H1 (cell line): Measurements from ENCODE around the gene PREX1. TPM values are rescaled to one million over a fixed set of nuclear protein-coding genes. Genes with fewer than 3 reads are reported as not detected.

Source experiments
- CTCF ChIA-PET: fragments of 300-600 bp; sonication (Branson Sonifier 250); formaldehyde crosslinking; loops from one replicate; lab custom pipeline; 2021; ENCODE audit not compliant: partially characterized antibody; lab: Charles Lee
- POLR2A ChIA-PET: fragments of 300-600 bp; sonication (Branson Sonifier 250); formaldehyde crosslinking; loops from one replicate; lab custom pipeline; 2021; ENCODE audit warnings: inconsistent platforms; ENCODE audit not compliant: partially characterized antibody; lab: Charles Lee
- DNase-seq, 2 experiments: peaks; one replicate each; pipeline versions ENCODE4 v3.0.0 to v3.0.0-alpha.2; 2010 to 2022; ENCODE audit warnings: low spot score in 2 of 2, low read depth in 1 of 2, mixed read lengths in 1 of 2
- FAIRE-seq: peaks from 2 replicates; lab custom pipeline; 2011; peaks lifted over from hg19 to GRCh38; lab: Jason Lieb, UNC
- H2AFZ ChIP-seq: 2 replicates; pipeline ENCODE4 v1.8.1; 2012; ENCODE audit warnings: low read length, inconsistent platforms
- H2AK5ac ChIP-seq: 2 replicates; pipeline ENCODE4 v1.6.1; 2013; ENCODE audit warnings: low read depth, low read length
- H2BK120ac ChIP-seq: replicated peaks from 2 replicates; pipeline ENCODE3; 2013; ENCODE audit warnings: low read depth, low read length, inconsistent platforms
- H2BK12ac ChIP-seq: 2 replicates; pipeline ENCODE4 v1.6.1; 2013; ENCODE audit warnings: low read depth, low read length
- H2BK15ac ChIP-seq: 2 replicates; pipeline ENCODE4 v1.6.1; 2013; ENCODE audit warnings: low read length
- H2BK20ac ChIP-seq: 2 replicates; pipeline ENCODE4 v1.6.1; 2013; ENCODE audit warnings: low read length
- H2BK5ac ChIP-seq: 2 replicates; pipeline ENCODE4 v1.6.1; 2013; ENCODE audit warnings: low read depth, low read length
- H3K14ac ChIP-seq: 2 replicates; pipeline ENCODE4 v1.6.1; 2013; ENCODE audit warnings: inconsistent platforms; ENCODE audit not compliant: insufficient read length
- H3K18ac ChIP-seq: 2 replicates; pipeline ENCODE4 v1.6.1; 2013; ENCODE audit warnings: low read length; ENCODE audit errors: extremely low read depth
- H3K23ac ChIP-seq: 2 replicates; pipeline ENCODE4 v1.6.1; 2013; ENCODE audit warnings: inconsistent platforms; ENCODE audit not compliant: insufficient read length
- H3K23me2 ChIP-seq: 2 replicates; pipeline ENCODE4 v1.6.1; 2013; ENCODE audit warnings: low read depth, low read length
- H3K27ac ChIP-seq: 2 replicates; pipeline ENCODE4 v1.6.1; 2011; ENCODE audit warnings: low read depth, low read length, inconsistent platforms
- H3K27me3 ChIP-seq, 4 experiments: replicated peaks in 1 of 4; 1 replicate in 1 of 4; 2 replicates in 3 of 4; pipeline versions ENCODE4 v1.6.1 to v1.8.1; 2011 to 2013; ENCODE audit warnings: low read length in 3 of 4, mild to moderate bottlenecking in 3 of 4, inconsistent platforms in 2 of 4, mixed read lengths in 2 of 4, moderate library complexity in 1 of 4; ENCODE audit not compliant: control insufficient read depth in 3 of 4, insufficient read depth in 3 of 4; ENCODE audit errors: extremely low read depth in 1 of 4
- H3K36me3 ChIP-seq, 4 experiments: 2 replicates each; pipeline versions ENCODE4 v1.6.1 to v1.8.1; 2011 to 2013; ENCODE audit warnings: mild to moderate bottlenecking in 4 of 4, low read length in 3 of 4, moderate library complexity in 2 of 4, control low read depth in 1 of 4, inconsistent platforms in 1 of 4; ENCODE audit not compliant: insufficient read depth in 4 of 4, control insufficient read depth in 2 of 4
- H3K4ac ChIP-seq: replicated peaks from 2 replicates; pipeline ENCODE3; 2013; ENCODE audit warnings: low read length, low read depth, mixed read lengths, inconsistent platforms; ENCODE audit not compliant: insufficient read length
- H3K4me1 ChIP-seq, 4 experiments: replicated peaks in 1 of 4; 1 replicate in 1 of 4; 2 replicates in 3 of 4; pipeline versions ENCODE4 v1.6.1 to v1.8.1; 2011 to 2013; ENCODE audit warnings: low read length in 3 of 4, inconsistent platforms in 2 of 4, mixed read lengths in 1 of 4; ENCODE audit not compliant: insufficient read depth in 4 of 4, control insufficient read depth in 3 of 4
- H3K4me2 ChIP-seq, 2 experiments: 2 replicates each; pipeline versions ENCODE4 v1.6.1 to v1.8.1; 2011 to 2013; ENCODE audit warnings: low read depth in 2 of 2, low read length in 2 of 2, control low read depth in 1 of 2, inconsistent platforms in 1 of 2, mild to moderate bottlenecking in 1 of 2; ENCODE audit not compliant: insufficient read depth in 1 of 2
- H3K4me3 ChIP-seq, 4 experiments: fragments of 200-600, 300-600 bp in 1 of 4; sonication (generic), shearing (Covaris generic), sonication (Bioruptor Twin) in 1 of 4; 2 replicates each; pipeline versions ENCODE4 v1.5.1 to v1.8.1; 2011 to 2016; ENCODE audit warnings: low read length in 4 of 4, low read depth in 3 of 4, control low read depth in 2 of 4, inconsistent platforms in 2 of 4, mild to moderate bottlenecking in 2 of 4, mixed read lengths in 1 of 4, moderate library complexity in 1 of 4; ENCODE audit not compliant: insufficient read depth in 2 of 4; ENCODE audit errors: extremely low read depth in 1 of 4
- H3K56ac ChIP-seq: replicated peaks from 2 replicates; pipeline ENCODE3; 2013; ENCODE audit warnings: low read depth, mild to moderate bottlenecking, mixed read lengths, low read length, inconsistent platforms; ENCODE audit not compliant: insufficient read length
- H3K79me1 ChIP-seq: 2 replicates; pipeline ENCODE4 v1.6.1; 2013; ENCODE audit warnings: low read depth, low read length, control low read depth
- H3K79me2 ChIP-seq, 2 experiments: 2 replicates each; pipeline versions ENCODE4 v1.6.1 to v1.8.1; 2012 to 2013; ENCODE audit warnings: low read length in 2 of 2, mild to moderate bottlenecking in 2 of 2, inconsistent platforms in 1 of 2; ENCODE audit not compliant: insufficient read depth in 2 of 2, control insufficient read depth in 1 of 2
- H3K9ac ChIP-seq, 4 experiments: replicated peaks in 1 of 4; 1 replicate in 1 of 4; 2 replicates in 3 of 4; pipeline versions ENCODE4 v1.6.1 to v1.8.1; 2011 to 2013; ENCODE audit warnings: low read depth in 3 of 4, low read length in 3 of 4, control low read depth in 2 of 4, mild to moderate bottlenecking in 2 of 4, moderate library complexity in 2 of 4, inconsistent platforms in 1 of 4; ENCODE audit errors: extremely low read depth in 1 of 4
- H3K9me3 ChIP-seq, 2 experiments: 2 replicates each; pipeline versions ENCODE4 v1.6.1 to v1.8.1; 2012 to 2013; ENCODE audit warnings: mild to moderate bottlenecking in 2 of 2, moderate library complexity in 2 of 2, control low read depth in 1 of 2, inconsistent platforms in 1 of 2, low read depth in 1 of 2, low read length in 1 of 2, mixed read lengths in 1 of 2; ENCODE audit not compliant: insufficient read depth in 2 of 2
- H4K20me1 ChIP-seq, 2 experiments: replicated peaks in 1 of 2; 2 replicates each; pipeline versions ENCODE3 to v1.8.1; 2011 to 2013; ENCODE audit warnings: inconsistent platforms in 2 of 2, low read length in 2 of 2, mild to moderate bottlenecking in 1 of 2; ENCODE audit not compliant: insufficient read depth in 2 of 2, control insufficient read depth in 1 of 2
- H4K5ac ChIP-seq: 2 replicates; pipeline ENCODE4 v1.6.1; 2013; ENCODE audit warnings: low read length, low read depth, mixed read lengths, inconsistent platforms; ENCODE audit not compliant: insufficient read length
- H4K8ac ChIP-seq: 2 replicates; pipeline ENCODE4 v1.8.0; 2013; ENCODE audit warnings: mild to moderate bottlenecking, moderate library complexity, low read length, inconsistent platforms; ENCODE audit not compliant: insufficient read depth; ENCODE audit errors: extremely low read depth
- H4K91ac ChIP-seq: replicated peaks from 2 replicates; pipeline ENCODE3; 2013; ENCODE audit warnings: low read length, mixed read lengths, inconsistent platforms; ENCODE audit not compliant: insufficient read length
- TBP ChIP-seq: IDR thresholded peaks from 2 replicates; pipeline ENCODE4 v1.6.1; 2011; ENCODE audit warnings: low read depth, low read length, improper control_type of control experiment
- WGBS, 2 experiments: shearing (Covaris generic) in 1 of 2; methylation state at CpG; one replicate each; pipeline versions ENCODE4 v1.1.6 to v1.1.7; 2013 to 2015; ENCODE audit warnings: low lambda C conversion rate in 2 of 2, mixed read lengths in 2 of 2, inconsistent platforms in 1 of 2, low coverage in 1 of 2, missing lambda C conversion rate in 1 of 2; ENCODE audit not compliant: insufficient replicate concordance in 2 of 2, insufficient coverage in 1 of 2, insufficient read length in 1 of 2; ENCODE audit errors: extremely low coverage in 1 of 2, missing lambda C conversion rate in 1 of 2; 5-methylcytosine and 5-hydroxymethylcytosine counted together
- polyA plus RNA-seq, 7 experiments: library from polyadenylated mRNA; depleted of rRNA in 3 of 7; stranded (reverse) in 5 of 7; unstranded in 2 of 7; fragments of >200 nt in 5 of 7; fragments of 200-250 nt in 2 of 7; gene quantifications; 1 replicate in 5 of 7; 2 replicates in 1 of 7; 4 replicates in 1 of 7; pipeline versions ENCODE4 v1.2.1 to v1.2.3, GENCODE V29; 2011 to 2013; ENCODE audit warnings: missing spikeins in 2 of 7, mixed read lengths in 2 of 7
- total RNA-seq: library from RNA; stranded (reverse); fragmentation: NEBNext Ultra II Directional; extraction: Animal tissue kit (Norgen Biotek cat#: 25700); gene quantifications from 2 replicates; pipeline ENCODE4 v1.2.1, GENCODE V29; 2021

The PREX1 gene
- total and polyA plus RNA-seq, 2 of the 8 experiments (the other 6 are each of a cell fraction or from before 2014, with no cell fraction given), result 10.7 to 12.8 TPM

GRCh38 chr20:48830826-48831318, 3.1 kb upstream of the PREX1 start:
- no peaks in the 10 kb centered on the region for H3K36me3 ChIP-seq
- H3K56ac ChIP-seq, result no peak overlapping the region
- POLR2A ChIA-PET, result interaction anchor here (0.9 kb wide), 1 partner anchor 10 kb away, joined by 3 read pairs; no protein-coding TSS in a partner anchor
- H3K4me2 ChIP-seq, result no peak overlapping the region
- no peak overlapping the region for H3K23ac ChIP-seq
- H3K79me1 ChIP-seq, result no peaks in the 10 kb centered on the region
- H4K5ac ChIP-seq, result no peak overlapping the region
- peaks cover 9% of the 10 kb centered on the region; the same call in 1 of the 2 replicates for H3K23me2 ChIP-seq
- no peak overlapping the region for H3K4me3 ChIP-seq
- H2BK5ac ChIP-seq, result no peak overlapping the region
- H2BK20ac ChIP-seq, result no peak overlapping the region
- H4K20me1 ChIP-seq, result no peaks in the 10 kb centered on the region
- H4K91ac ChIP-seq, result no peak overlapping the region
- FAIRE-seq (no peak), DNase-seq (no peak)
- no peak overlapping the region for H3K9ac ChIP-seq
- H3K4ac ChIP-seq, result no peak overlapping the region
- no peak overlapping the region for H3K14ac ChIP-seq
- CTCF ChIA-PET, result interaction anchor here (0.9 to 3.0 kb wide), 3 partner anchors 17 to 174 kb away, joined by 3 to 29 read pairs (median 4); no protein-coding TSS in a partner anchor
- H3K9me3 ChIP-seq, result no peaks in the 10 kb centered on the region
- H3K79me2 ChIP-seq, result no peaks in the 10 kb centered on the region
- H2BK15ac ChIP-seq, result no peak overlapping the region
- 92% methylated on average over 3 of the region's 3 CpGs; no CpG with 5 or more reads in 1 of the 2 experiments for WGBS, 2 experiments
- H2AK5ac ChIP-seq, result no peak overlapping the region
- H3K27me3 ChIP-seq, result peaks cover 0 to 28% (median 16%) of the 10 kb centered on the region in 4 experiments; a peak in 6 of 7 replicates
- no peak overlapping the region for H2BK12ac ChIP-seq
- H4K8ac ChIP-seq, result no peak overlapping the region
- no peak overlapping the region for H3K18ac ChIP-seq
- H2AFZ ChIP-seq, result no peak overlapping the region
- peaks cover 0 to 1% (median 0%) of the 10 kb centered on the region in 4 experiments; a peak in 2 of 7 replicates for H3K4me1 ChIP-seq
- no peak overlapping the region for H2BK120ac ChIP-seq
- H3K27ac ChIP-seq, result no peak overlapping the region
- TF ChIP-seq TBP, result no peak
